Measurements from ENCODE around the gene INPP4A.

The INPP4A gene

DNA sequence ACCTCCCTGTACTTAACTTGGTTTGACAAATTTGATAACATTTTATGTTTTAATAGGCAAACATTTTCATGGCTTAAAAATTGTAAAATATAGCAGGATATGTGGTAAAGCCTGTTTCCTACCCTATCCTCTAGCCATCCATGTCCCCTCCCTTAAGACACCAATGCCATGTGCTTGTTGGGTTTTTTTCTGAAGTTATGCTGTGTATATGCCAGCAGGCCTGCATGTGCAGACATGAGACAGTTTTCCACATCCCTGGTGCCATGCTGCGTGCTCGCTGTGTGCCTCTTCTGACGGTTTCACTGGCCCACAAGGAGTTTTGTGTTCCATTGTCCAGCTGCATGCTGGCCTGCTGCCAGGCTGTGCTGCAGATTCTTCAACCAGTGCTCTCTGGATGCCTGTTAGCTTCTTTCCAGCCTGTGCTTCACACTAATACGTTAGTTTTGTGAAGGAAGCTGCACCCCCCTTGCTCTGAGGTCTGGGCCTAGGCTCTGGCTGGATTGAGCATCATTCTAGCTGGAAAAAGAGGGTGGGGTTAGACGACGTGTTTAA is 16.9 kb downstream of the INPP4A start:
- DNase-seq, result no peak

DNA sequence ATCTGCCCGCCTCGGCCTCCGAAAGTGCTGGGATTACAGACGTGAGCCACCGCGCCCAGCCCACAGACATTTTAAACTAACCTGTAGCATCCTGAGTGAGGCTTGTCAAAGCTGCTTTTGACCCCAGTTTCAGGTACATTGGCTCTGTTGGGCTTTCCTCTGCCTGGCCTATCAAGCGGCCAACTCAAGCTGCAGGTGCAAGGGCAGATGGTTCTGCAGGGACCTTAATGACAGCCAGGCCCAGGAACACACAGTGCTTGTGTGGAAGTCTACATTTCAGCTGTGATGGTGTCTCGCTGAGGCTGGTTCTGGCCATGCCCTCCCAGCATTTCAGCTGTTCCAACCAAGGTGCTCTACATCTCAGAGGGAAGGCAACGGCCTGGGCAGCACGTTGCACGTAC is 18.4 kb downstream of the INPP4A start:
- DNase-seq, result no peak

GRCh38 chr2:98463551-98463971 is 18.9 kb downstream of the INPP4A start:
- DNase-seq, result no peak

- DNase-seq, result no peak
These were observed 19.5 kb downstream of the INPP4A start for GRCh38 chr2:98463988-98464771.

DNA sequence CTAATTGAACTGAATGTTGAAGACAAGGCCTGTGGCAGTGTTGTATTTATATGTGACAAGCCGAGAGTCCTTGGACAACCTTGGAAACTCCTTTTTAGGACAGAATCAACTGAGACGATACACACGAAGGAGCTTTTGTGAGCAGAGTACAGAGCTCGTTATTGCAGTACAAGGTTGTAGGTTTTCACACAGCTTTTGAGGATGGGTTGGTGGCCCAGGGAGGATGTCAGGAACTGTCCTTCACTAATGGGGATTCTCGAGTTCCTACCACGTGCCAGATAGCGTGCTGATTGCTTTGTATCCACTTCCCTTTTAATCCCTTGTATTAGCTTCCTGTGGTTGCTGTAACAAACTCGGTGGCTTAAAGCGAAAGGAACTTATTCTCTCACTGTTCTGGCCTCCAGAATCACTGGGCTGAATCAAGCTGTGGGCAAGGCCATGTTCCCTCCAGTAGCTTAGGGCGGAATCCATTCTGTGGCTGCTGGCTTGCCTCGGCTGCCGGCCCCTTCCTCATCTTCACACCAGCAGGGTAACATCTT is 20.2 kb downstream of the INPP4A start:
- DNase-seq, result no peak

DNA sequence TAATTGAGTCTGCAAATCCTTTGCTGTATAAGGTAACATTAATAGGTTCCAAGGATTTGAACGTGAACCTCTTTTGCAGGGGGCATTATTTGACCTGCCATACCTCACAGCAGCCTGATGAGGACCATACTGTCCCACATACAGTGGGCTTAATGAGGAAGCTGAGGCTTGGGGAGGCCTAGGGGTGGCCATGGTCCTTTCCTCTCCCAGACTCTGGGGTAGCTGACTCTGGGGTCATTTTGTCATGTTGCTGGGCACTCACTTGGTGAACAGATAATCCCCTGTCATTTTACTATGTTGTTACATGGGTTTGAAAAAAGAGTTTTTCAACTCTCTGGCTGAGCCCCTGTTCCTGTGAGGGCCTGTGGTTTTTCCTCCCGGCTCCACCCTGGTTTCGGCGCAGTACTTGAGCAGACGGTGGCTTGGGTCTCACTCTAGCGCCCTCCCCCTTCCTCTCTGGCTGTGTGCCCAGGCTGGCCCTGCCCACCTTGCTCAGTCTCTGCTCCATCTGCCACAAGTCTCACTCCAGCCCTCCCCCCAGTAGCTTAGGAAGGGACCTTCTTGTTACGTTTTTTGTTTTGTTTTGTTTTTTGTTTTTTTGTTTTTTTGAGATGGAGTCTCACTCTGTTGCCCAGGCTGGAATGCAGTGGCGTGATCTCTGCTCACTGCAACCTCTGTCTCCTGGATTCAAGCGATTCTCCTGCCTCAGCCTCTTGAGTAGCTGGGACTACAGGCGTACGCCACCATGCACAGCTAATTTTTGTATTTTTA is 21.0 kb downstream of the INPP4A start:
- DNase-seq, result peak; percentile 55

GRCh38 chr2:98467082-98467536 is 22.5 kb downstream of the INPP4A start:
- no peak for DNase-seq

- no peak for DNase-seq
These were observed 23.0 kb downstream of the INPP4A start for GRCh38 chr2:98467652-98468051.

- DNase-seq, result no peak
These were observed 24.1 kb downstream of the INPP4A start for GRCh38 chr2:98468621-98469236.

- no peak for DNase-seq
These were observed 25.3 kb downstream of the INPP4A start for GRCh38 chr2:98469862-98470544.

DNA sequence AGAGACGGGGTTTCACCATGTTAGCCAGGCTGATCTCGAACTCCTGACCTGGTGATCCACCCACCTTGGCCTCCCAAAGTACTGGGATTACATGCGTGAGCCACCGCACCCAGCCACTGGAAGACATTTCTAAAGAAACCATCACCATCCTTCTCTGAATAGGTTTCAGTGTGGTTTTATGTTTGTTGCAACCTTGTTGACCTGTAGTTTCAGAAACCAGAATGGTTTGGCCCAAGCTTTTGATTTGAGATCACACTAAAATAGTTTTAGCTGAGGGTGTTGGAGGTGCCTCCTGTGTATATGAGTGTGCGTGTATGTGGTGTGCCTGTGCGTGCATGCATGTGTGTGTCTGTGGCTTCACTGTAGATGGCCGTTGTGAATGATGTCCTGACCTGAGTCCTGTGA is 26.2 kb downstream of the INPP4A start:
- DNase-seq, result no peak

- DNase-seq, result no peak
These were observed 26.9 kb downstream of the INPP4A start for GRCh38 chr2:98471402-98472131.

DNA sequence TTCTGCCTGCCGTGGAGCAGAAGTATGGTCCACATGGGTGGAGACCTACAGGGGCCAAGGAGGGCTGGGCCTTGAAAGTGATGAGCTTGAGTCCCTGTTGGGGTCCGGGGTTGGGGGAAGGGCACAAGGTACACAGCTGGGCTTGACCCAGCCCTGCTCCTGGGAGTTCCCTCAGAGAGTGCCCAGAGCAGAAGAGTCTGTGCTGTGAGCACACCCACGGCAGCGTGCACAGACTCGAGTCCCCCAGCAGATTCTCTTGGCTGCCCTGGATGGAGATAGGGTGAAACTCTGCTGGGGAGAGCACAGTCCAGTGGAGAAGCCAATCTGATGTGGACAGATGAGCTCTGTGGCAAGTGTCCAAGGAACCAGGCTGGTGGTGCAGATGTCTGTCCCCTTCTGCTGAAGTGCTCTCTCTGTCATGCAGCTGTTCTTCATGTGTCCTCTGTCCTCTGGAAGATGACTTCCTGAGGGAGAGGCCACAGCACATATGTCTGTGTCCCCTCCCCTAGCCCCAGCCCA is 27.5 kb downstream of the INPP4A start:
- no peak for DNase-seq

GRCh38 chr2:98472961-98473746 is 28.5 kb downstream of the INPP4A start:
- DNase-seq, result no peak

DNA sequence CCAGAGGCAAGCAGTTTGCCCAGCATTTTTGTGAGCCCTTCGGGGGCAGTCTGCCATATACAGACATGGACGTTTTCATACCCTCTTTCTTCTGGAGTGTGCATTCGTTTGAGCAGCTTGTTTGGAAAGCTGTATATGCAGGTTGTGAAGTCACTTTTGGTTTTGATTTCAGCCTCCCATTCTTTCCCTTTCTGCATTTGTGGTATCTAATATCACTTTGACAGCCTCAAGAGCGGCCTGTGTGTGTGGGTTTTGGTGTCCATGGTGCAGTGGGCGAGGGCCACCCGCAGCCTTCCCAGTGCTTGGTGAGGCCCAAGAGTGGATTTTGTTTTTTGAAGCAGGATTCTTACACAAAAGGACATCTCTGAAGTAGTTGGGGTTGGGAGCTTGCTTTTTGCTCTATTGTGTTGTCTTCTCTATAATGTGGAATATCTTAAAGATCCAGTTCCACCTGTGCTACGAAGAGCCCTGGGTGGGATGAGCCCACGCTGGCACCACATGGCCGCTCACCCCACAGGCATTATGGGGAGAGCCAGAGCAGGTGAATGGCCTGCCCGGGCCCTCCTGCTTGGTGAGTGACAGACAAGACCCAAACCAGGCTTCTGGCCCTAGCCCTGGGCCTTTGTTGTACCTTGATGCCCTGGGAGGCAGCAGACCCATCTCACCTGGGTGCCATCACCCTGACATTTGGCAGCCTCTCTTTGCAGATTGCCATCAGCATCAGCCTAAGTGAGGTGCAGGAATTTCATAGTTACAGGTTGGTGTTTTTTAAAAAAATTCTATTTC is 29.5 kb downstream of the INPP4A start:
- DNase-seq, result no peak

- DNase-seq, result no peak
These were observed 30.4 kb downstream of the INPP4A start for GRCh38 chr2:98474979-98475632.

- DNase-seq, result no peak
These were observed 31.7 kb downstream of the INPP4A start for GRCh38 chr2:98476192-98476868.

- no peak for DNase-seq
These were observed 32.4 kb downstream of the INPP4A start for GRCh38 chr2:98477036-98477435.

- DNase-seq, result no peak
These were observed 32.8 kb downstream of the INPP4A start for GRCh38 chr2:98477506-98477905.

Data from NCI-H1436 treated with DMSO at 0.1 percent for 48 hours (cell line).